T-helper 2 cell treated with Interferon-gamma antibody and Interleukin-4, amounts not matched to agents 5 μg/mL and 100 μg/mL, for 36 hours (primary cell): Measurements from ENCODE around the gene RENBP.

Experiments used
- DNase-seq: peaks from one replicate; pipeline ENCODE4 v3.0.0; 2021; ENCODE audit warnings: low spot score
- H3K27ac Mint-ChIP-seq: one replicate; pipeline ENCODE4 v1.8.0; 2021; ENCODE audit warnings: mild to moderate bottlenecking, mixed read lengths
- H3K27me3 Mint-ChIP-seq: one replicate; pipeline ENCODE4 v1.8.0; 2021; ENCODE audit warnings: low read depth, mixed read lengths
- H3K36me3 Mint-ChIP-seq: one replicate; pipeline ENCODE4 v1.8.0; 2021; ENCODE audit warnings: low read depth, mixed read lengths
- H3K4me1 Mint-ChIP-seq: one replicate; pipeline ENCODE4 v1.8.0; 2021; ENCODE audit warnings: low read depth, mixed read lengths
- H3K4me3 Mint-ChIP-seq: one replicate; pipeline ENCODE4 v1.8.0; 2022; ENCODE audit warnings: mild to moderate bottlenecking, moderate library complexity, mixed read lengths
- H3K9me3 Mint-ChIP-seq: one replicate; pipeline ENCODE4 v1.8.0; 2021; ENCODE audit warnings: mixed read lengths

Gene RENBP

DNA sequence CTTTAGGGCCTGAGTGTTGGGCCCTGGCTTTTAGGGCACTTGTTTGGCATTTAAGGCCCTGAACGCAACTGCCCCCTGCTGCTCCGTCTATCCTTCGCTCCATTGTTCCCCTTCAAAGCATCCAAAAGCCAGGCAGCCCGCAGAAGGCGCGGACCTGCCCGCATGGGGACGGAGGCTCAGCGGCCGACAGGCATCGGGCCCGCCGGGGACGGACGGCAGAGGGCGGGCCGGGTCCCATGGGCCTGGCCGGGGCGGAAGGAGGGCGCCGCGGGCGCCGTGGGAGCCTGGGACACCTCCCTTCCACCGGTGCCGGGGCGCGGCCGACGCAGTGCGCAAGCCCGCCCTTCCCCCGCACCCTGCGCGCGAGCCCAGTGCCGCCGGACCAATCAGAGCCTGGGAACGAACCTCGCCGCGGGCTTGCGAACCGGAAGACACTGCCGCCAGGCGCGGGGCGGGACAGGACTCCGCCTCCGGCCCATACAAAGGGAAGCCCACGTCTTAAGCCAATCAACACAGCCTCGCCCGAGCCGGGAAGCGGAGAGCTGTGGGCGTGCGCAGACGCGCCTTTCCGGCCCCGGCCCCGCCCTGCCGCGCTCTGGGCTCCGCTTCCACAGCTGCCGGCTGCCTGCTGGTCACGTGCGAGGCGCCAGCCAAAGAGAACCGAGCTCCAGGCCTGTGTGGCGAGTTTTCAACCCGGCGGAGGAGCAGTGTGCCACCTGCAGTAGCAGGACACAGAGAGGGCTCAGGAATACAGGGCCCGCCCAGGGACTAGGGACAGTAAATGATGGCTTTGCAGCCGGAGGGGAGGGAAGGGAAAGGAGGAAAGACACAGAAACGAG, 16.3 kb downstream of the RENBP start:
- H3K4me3 Mint-ChIP-seq: peak overlapping the region; percentile 90
- peaks cover 35% of the 10 kb centered on the region for H3K36me3 Mint-ChIP-seq
- peak overlapping the region; percentile 97 for H3K27ac Mint-ChIP-seq
- no peaks in the 10 kb centered on the region for H3K27me3 Mint-ChIP-seq
- H3K9me3 Mint-ChIP-seq: no peaks in the 10 kb centered on the region
- H3K4me1 Mint-ChIP-seq: peaks cover 16% of the 10 kb centered on the region
- DNase-seq: peak; percentile 94

DNA sequence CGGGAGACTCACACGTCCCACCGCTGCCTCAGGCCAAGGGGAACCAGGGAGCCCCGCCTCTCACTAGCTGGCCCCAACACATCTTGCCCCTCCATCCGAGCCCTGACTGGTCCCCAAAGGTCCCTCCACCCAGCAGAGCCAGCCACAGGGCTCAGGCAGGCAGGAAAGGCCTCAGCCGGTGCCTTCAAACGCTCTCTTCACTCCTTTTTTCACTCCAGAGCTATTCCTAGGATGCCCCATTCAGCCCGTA, 16.8 kb downstream of the RENBP start:
- Mint-ChIP-seq H3K4me3 (peak overlapping the region; percentile 90), H3K36me3 (peaks cover 36% of the 10 kb centered on the region), H3K27ac (peak overlapping the region; percentile 97), H3K4me1 (peaks cover 20% of the 10 kb centered on the region), H3K9me3 (no peaks in the 10 kb centered on the region), H3K27me3 (no peaks in the 10 kb centered on the region)
- DNase-seq: no peak

DNA sequence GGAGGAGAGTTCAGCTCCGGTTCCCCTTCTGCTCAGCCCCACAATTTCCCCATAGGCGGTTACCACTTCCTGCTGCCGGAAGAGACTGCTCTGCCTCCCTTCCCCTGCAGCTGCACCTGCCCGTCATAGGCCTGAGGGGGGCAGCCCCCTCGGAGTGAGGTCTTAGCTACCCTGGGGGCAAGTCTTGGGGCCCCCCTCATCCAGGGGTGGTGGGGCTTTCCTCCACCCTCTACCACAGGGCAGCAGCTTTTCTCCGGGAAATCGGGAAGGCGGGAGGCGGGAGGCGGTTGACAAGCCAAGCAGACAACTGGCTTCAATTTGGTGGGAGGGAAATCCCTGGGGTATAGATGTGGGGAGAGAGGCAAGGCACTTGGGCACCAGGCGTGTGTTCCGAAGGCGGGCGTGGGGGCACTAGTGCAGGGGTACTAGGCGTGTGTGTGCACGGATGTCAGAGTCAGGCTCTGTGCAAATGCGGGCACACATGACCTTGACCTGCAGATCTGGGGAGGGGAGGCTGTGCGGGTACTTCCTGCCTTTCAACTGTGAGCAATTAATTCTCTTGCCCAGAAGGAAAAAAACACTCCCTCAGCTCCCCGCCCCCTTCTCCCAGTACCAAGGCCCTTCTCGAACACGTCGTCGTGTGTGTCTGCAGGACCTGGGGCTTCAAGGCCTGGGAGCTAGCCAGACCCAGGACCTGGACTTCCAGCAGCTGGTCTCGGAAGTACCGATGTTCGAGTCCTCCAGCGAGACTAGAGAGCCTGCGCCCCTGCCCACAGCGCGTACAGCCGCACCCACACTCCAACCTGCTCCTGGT, 17.4 kb downstream of the RENBP start:
- H3K27me3 Mint-ChIP-seq: no peaks in the 10 kb centered on the region
- peak overlapping the region; percentile 97 for H3K27ac Mint-ChIP-seq
- H3K4me3 Mint-ChIP-seq: peak overlapping the region; percentile 90
- peaks cover 24% of the 10 kb centered on the region for H3K4me1 Mint-ChIP-seq
- DNase-seq: peak; percentile 71
- no peaks in the 10 kb centered on the region for H3K9me3 Mint-ChIP-seq
- peaks cover 40% of the 10 kb centered on the region for H3K36me3 Mint-ChIP-seq

DNA sequence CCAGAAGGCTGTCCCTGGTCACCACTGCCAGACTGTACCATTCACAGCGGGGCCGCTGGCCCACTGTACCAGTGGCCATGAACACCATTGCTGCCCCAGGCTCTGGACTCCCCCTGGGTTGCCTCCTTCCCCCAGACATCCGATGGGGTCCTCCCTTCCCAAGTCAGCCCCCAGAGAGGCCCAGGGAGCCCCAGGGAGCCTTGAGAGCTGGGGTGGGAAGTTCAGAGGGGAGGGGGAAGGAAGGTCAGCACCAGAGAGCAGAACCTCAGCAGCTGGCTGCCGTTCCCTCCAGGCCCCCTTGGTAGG, 17.9 kb downstream of the RENBP start:
- peaks cover 25% of the 10 kb centered on the region for H3K4me1 Mint-ChIP-seq
- H3K27me3 Mint-ChIP-seq: no peaks in the 10 kb centered on the region
- H3K36me3 Mint-ChIP-seq: peaks cover 37% of the 10 kb centered on the region
- peak overlapping the region; percentile 90 for H3K4me3 Mint-ChIP-seq
- peak overlapping the region; percentile 97 for H3K27ac Mint-ChIP-seq
- H3K9me3 Mint-ChIP-seq: no peaks in the 10 kb centered on the region
- DNase-seq: no peak

DNA sequence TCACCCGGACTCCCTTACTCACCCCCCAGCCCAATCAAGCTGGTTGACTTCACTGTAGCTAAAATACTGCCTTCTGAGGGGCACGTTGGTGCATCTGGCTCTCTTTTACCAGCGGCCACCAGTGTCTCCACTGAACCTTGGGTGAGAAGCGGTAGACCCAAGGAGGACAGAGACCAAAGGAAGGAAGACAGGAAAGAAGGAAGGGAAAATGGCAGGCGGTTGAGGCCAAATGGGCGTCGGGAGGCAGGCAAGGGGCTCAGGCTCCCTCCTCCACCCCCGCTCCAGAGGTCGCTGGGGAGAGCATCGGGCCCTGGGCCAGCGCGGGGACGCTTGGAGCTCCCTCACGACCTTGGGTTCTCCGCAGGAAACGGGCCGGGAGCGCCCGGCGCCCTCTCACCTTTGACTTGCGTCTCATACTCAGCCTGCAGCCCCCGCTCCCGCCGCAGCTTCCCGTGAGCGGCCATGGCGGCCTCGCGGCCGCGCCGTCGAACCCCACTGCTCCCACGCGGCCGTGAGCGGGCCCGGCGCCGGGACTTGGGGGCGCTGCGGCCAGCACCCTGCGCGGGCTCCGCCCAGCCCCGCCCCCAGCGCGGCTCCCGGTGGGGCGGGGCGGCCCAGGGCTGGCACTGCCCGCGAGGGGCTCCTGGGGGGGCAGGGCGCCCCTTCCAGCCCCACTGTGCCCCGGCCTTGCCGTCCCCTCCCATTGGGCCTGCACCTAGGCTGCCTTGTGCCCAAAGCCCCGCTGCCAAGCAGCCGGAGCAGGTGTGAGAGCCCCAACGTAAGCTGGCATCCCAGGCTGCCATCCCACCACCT, 18.5 kb downstream of the RENBP start, which contains the start of gene ARHGAP4:
Gene ARHGAP4 (minus strand): TSS at position 526 of the 813 bp plus-strand sequence. CDS start 62 bp downstream, at position 464.
- H3K4me1 Mint-ChIP-seq: peaks cover 25% of the 10 kb centered on the region
- H3K36me3 Mint-ChIP-seq: peaks cover 34% of the 10 kb centered on the region
- DNase-seq: peak; percentile 67

DNA sequence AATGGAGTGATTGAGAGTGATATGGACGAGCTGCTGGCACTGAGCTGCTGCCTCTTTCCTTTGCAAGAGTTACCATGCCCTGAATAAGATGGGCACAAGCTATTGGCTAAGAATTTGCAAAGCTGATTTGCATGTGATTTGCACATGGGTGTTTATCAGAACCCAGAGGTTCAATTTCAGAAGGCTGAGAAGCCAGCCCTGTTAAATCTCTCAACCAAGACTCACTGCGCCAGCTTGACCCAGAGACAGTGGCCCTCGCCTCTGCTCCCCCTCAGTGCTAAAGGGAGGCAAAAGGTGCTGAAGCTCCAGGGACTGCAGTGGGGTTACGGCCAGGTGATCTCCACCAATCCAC, 19.1 kb downstream of the RENBP start:
- H3K4me1 Mint-ChIP-seq: peaks cover 25% of the 10 kb centered on the region
- peak overlapping the region; percentile 93 for H3K27ac Mint-ChIP-seq
- H3K27me3 Mint-ChIP-seq: no peaks in the 10 kb centered on the region
- H3K4me3 Mint-ChIP-seq: peak overlapping the region; percentile 98
- no peak for DNase-seq
- no peaks in the 10 kb centered on the region for H3K9me3 Mint-ChIP-seq
- peaks cover 34% of the 10 kb centered on the region for H3K36me3 Mint-ChIP-seq

More for the DNA sequence above, 18.5 kb downstream of the RENBP start, which contains the start of gene ARHGAP4:
- no peaks in the 10 kb centered on the region for H3K9me3 Mint-ChIP-seq
- H3K27ac Mint-ChIP-seq: peak within 1 kb of the TSS; percentile 97
- no peaks in the 10 kb centered on the region for H3K27me3 Mint-ChIP-seq
- H3K4me3 Mint-ChIP-seq: peak within 1 kb of the TSS; percentile 98

DNA sequence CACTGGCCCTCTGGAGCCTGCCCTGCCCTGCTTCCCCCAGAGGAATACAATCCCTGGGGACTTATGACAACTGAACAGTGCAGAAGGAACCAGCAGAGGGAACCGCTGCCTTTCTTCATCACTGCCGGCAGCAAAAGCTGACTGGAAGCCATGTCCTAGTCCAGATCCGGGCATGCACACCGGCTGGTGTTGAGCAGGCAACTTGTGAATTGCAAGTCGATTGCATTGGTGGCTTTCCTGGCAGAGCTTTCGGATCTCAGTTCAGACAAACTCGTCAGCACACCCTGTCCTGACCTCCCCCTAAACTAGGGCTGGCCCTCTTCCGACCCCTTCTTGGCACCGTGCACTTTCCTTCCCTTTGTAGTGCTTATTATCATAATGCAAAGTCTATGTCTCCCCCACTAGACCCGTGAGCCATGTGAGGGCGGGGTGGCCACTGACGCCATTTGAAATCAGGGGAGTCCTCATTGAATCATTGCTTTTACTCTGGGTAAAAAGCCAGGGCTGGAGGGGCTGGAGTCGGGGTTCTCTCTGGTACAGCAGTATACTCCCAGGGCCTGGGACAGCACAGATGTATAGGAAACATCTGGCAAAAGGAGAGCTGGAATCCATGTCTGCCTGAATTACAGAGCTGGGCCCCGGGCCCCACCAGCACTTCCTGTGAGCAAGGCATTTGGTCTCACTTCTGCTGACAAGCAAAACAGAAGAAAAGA, 20.1 kb downstream of the RENBP start:
- DNase-seq: no peak
- Mint-ChIP-seq H3K4me1 (peaks cover 28% of the 10 kb centered on the region), H3K9me3 (no peaks in the 10 kb centered on the region), H3K4me3 (peak overlapping the region; percentile 98), H3K36me3 (peaks cover 38% of the 10 kb centered on the region), H3K27ac (peak overlapping the region; percentile 93), H3K27me3 (no peaks in the 10 kb centered on the region)

DNA sequence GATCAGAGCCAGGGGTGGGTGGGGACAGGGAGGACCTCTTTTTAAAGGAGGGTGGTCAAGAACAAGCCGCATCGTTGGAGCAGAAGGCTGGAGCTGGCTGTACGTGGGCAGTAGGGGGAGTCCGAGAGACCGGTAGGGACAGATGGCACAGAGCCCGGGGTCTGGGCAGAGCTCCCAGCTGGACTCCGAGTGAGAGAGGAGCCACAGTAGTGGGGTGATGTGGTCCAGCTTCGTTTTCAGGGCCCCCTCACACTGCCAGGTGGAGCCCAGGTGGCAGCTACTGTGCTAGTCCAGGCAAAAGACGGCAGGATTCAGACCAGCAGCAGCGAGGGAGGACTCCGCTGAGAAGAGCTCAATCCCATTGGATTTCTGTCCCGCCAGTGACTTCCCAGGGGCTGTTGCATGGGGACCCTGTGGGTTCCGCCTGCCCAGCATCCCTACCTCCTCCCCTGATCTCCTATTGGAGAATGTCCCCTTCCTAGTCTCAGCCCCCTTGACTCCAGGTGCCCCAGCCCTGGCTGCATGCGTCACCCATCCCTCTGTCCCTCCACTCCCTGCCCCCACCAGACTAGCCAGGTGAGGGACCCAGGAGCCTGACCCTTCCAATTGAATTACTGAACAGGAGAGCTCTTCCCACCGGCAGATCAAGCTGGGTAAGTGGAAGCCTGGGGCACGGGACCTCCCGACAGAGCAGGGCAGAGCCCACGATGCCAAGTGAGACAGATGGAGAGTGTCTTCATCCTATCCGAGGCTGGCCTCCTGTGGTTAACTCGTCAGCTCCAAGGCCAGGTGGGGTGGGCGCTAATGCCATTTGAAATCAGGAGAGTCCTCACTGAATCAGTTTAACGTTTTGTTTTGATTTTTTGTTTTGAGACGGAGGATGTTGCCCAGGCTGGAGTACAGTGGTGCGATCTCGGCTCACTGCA, 21.2 kb downstream of the RENBP start:
- Mint-ChIP-seq H3K36me3 (peaks cover 39% of the 10 kb centered on the region), H3K27me3 (no peaks in the 10 kb centered on the region), H3K27ac (peak overlapping the region; percentile 26), H3K9me3 (no peaks in the 10 kb centered on the region), H3K4me3 (peak overlapping the region; percentile 98), H3K4me1 (peaks cover 21% of the 10 kb centered on the region)
- no peak for DNase-seq

DNA sequence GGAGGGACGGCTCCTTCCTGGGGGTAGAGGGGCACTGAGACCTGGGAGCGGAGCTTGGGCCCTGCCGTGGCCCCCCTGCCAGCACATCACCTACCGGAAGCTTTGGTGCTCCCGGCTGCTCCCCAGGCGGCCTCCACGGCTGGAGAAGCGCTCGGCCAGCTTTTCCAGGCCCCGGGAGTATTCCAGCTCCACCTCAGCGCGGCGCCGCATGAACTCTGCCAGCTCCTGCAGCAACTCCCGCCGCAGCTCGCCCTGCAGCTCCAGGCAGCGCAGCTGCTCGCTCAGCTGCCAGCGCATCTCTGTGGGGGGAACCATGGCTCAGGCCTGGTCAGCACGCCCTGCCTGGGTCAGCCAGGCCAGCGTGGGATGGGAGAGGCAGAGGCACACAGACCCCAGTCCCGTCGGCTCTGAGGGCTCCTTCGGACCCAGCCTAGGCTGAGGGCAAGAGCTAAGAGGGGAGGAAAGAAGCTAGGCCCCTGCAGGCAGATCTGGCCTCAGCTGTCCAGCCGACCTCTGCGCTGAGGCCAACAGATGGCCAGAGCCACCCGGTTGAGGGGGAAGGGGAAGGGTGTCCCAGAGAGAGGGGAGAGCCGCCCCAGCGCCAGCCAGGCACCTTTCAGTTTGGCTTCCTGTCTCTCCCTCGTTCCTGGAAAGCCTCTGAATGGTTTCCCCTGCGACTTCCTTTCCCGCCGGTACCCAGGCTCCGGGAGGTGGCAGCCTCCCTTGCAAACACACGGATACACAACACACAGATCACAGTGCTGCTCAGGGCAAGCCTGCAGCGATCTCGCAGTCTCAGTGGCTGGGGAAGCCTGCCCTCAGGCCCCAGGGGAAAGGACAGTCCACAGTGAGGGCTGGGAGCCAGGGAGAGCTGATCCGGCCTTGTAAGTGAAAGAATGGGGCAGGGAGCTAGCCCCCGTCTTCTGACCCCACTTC, 22.7 kb downstream of the RENBP start:
- peaks cover 16% of the 10 kb centered on the region for H3K4me1 Mint-ChIP-seq
- H3K9me3 Mint-ChIP-seq: no peaks in the 10 kb centered on the region
- peaks cover 47% of the 10 kb centered on the region for H3K36me3 Mint-ChIP-seq
- H3K27ac Mint-ChIP-seq: peak overlapping the region; percentile 68
- H3K27me3 Mint-ChIP-seq: no peaks in the 10 kb centered on the region
- no peak for DNase-seq
- H3K4me3 Mint-ChIP-seq: peak overlapping the region; percentile 98

DNA sequence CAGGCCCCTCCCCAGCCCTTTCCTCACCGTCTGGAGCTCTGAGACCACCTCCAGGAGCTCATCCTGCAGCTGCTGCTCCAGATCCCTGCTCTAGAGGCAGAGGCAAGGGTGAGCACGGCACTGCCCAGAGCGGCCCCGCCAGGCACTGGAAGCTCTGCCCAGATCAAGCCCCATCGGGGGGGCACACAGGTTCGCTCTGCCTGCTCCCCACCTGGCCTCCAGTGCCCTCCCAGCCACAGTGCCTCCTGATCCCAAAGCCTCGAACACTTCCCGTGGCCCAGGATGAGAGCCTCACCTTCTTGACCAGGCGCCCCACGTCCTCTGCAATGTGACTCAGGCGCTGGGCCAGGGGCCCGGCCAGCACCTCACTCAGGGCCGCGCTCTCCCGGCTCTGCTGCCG, 23.4 kb downstream of the RENBP start:
- Mint-ChIP-seq H3K9me3 (no peaks in the 10 kb centered on the region), H3K27me3 (no peaks in the 10 kb centered on the region), H3K27ac (no peak overlapping the region), H3K4me3 (no peak overlapping the region), H3K4me1 (peaks cover 16% of the 10 kb centered on the region), H3K36me3 (peaks cover 50% of the 10 kb centered on the region)
- DNase-seq: no peak

DNA sequence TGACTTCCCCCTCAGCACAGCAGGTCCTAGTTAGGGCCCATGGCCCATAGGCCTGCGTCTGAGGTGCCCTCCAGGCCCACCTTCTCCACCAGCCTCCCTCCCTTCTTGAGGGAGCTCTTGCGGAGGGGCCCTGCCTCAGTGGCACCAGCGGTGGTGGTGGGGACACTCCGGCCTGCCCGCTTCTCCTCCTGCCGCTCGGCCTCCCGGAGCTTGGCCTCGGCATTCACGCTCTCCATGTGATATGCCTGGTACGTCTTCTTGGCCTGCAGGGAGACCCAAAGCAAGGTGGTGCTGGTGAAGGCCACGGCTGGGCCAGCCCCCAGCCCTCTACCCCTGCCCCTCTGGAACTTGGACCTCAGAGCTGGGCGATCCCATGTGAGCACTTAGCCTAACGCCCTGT, 23.9 kb downstream of the RENBP start:
- no peak overlapping the region for H3K27ac Mint-ChIP-seq
- H3K27me3 Mint-ChIP-seq: no peaks in the 10 kb centered on the region
- DNase-seq: no peak
- peaks cover 16% of the 10 kb centered on the region for H3K4me1 Mint-ChIP-seq
- peaks cover 53% of the 10 kb centered on the region for H3K36me3 Mint-ChIP-seq
- H3K4me3 Mint-ChIP-seq: no peak overlapping the region
- no peaks in the 10 kb centered on the region for H3K9me3 Mint-ChIP-seq

DNA sequence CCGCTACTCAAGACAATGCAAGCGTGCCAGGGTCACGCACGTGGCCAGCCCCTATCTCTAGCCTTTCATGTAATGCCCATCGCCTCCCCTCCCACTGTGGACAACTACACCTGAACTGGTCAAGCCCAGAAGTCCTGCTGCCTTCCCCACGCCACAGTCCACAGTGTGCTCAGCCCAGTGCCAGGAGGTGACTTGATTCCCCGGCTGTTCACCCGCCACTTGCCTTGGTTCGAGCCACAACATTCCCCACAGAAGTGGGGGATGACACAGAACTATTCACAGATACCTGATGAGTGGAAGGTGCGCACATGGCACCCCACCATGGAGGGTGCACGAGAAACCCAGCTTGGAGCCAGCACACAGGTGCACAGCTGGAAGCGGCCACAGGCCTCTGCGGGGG, 25.2 kb downstream of the RENBP start:
- Mint-ChIP-seq H3K4me3 (no peak overlapping the region), H3K36me3 (peaks cover 44% of the 10 kb centered on the region), H3K9me3 (no peaks in the 10 kb centered on the region), H3K27me3 (no peaks in the 10 kb centered on the region), H3K27ac (no peak overlapping the region), H3K4me1 (peaks cover 16% of the 10 kb centered on the region)
- DNase-seq: no peak
